Mesendoderm (in vitro differentiated cells): Measurements from ENCODE around the gene NANS.

ENCODE experiments used
- DNase-seq: peaks from one replicate; pipeline ENCODE4 v3.0.0; 2013
- H2AK5ac ChIP-seq: 2 replicates; pipeline ENCODE4 v1.6.1; 2013; ENCODE audit warnings: low read length, inconsistent platforms
- H2BK120ac ChIP-seq: 2 replicates; pipeline ENCODE4 v1.6.1; 2013; ENCODE audit warnings: low read depth, mild to moderate bottlenecking, low read length, moderate library complexity, mixed read lengths
- H2BK15ac ChIP-seq: replicated peaks from 2 replicates; pipeline ENCODE4 v1.6.1; 2013; ENCODE audit warnings: low read depth, mild to moderate bottlenecking, moderate library complexity
- H2BK5ac ChIP-seq: 2 replicates; pipeline ENCODE4 v1.6.1; 2013; ENCODE audit warnings: low read length, inconsistent platforms
- H3K18ac ChIP-seq: 2 replicates; pipeline ENCODE4 v1.6.1; 2013; ENCODE audit warnings: mild to moderate bottlenecking, low read length, mixed read lengths
- H3K23ac ChIP-seq: one replicate; pipeline ENCODE4 v1.6.1; 2013; ENCODE audit warnings: low read length
- H3K27ac ChIP-seq: 2 replicates; pipeline ENCODE4 v1.5.1; 2013; ENCODE audit warnings: low read depth, mild to moderate bottlenecking, inconsistent platforms, low read length, moderate library complexity
- H3K27me3 ChIP-seq: 2 replicates; pipeline ENCODE4 v1.6.1; 2013; ENCODE audit warnings: low read length, control low read depth, mild to moderate bottlenecking, inconsistent platforms; ENCODE audit not compliant: insufficient read depth, poor library complexity
- H3K36me3 ChIP-seq: 2 replicates; pipeline ENCODE4 v1.6.1; 2013; ENCODE audit warnings: low read length, inconsistent platforms; ENCODE audit not compliant: control insufficient read depth, insufficient read depth
- H3K4ac ChIP-seq: one replicate; pipeline ENCODE4 v1.6.1; 2013; ENCODE audit warnings: low read depth, mild to moderate bottlenecking, low read length, moderate library complexity
- H3K4me1 ChIP-seq: 2 replicates; pipeline ENCODE4 v1.6.1; 2013; ENCODE audit warnings: low read depth, low read length, inconsistent platforms; ENCODE audit not compliant: control insufficient read depth
- H3K4me2 ChIP-seq: 2 replicates; pipeline ENCODE4 v1.6.1; 2013; ENCODE audit warnings: low read length
- H3K4me3 ChIP-seq: 2 replicates; pipeline ENCODE4 v1.5.1; 2013; ENCODE audit warnings: mild to moderate bottlenecking, low read length
- H3K56ac ChIP-seq: one replicate; pipeline ENCODE4 v1.6.1; 2013; ENCODE audit warnings: low read length
- H3K79me1 ChIP-seq: 2 replicates; pipeline ENCODE4 v1.6.1; 2013; ENCODE audit warnings: low read length, inconsistent platforms
- H3K79me2 ChIP-seq: 2 replicates; pipeline ENCODE4 v1.6.1; 2013; ENCODE audit warnings: mild to moderate bottlenecking, low read length; ENCODE audit not compliant: control insufficient read depth, insufficient read depth
- H3K9ac ChIP-seq: 2 replicates; pipeline ENCODE4 v1.6.1; 2013; ENCODE audit warnings: low read length, inconsistent platforms
- H4K5ac ChIP-seq: one replicate; pipeline ENCODE4 v1.6.1; 2013; ENCODE audit warnings: low read length
- H4K8ac ChIP-seq: one replicate; pipeline ENCODE4 v1.6.1; 2013; ENCODE audit warnings: low read depth, mild to moderate bottlenecking, control low read depth, low read length, moderate library complexity
- WGBS: extraction: QIAGEN DNeasy Blood & Tissue Kit; methylation state at CpG from one replicate; pipeline ENCODE4 v1.1.7; 2013; ENCODE audit warnings: low lambda C conversion rate, missing lambda C conversion rate; ENCODE audit not compliant: insufficient coverage; ENCODE audit errors: extremely low coverage; 5-methylcytosine and 5-hydroxymethylcytosine counted together

Gene NANS

GRCh38 chr9:98094851-98095250, 38.3 kb downstream of the NANS start:
- no peak overlapping the region for H3K4me2 ChIP-seq
- WGBS, result no CpG with 5 or more reads among the region's 16 CpGs
- no peak overlapping the region for H3K23ac ChIP-seq
- H2BK5ac ChIP-seq, result no peak overlapping the region
- no peaks in the 10 kb centered on the region for H3K27me3 ChIP-seq
- H4K5ac ChIP-seq, result no peak overlapping the region
- no peak overlapping the region for H3K4me3 ChIP-seq
- no peak overlapping the region for H3K18ac ChIP-seq
- no peaks in the 10 kb centered on the region for H3K36me3 ChIP-seq
- H3K79me1 ChIP-seq, result no peaks in the 10 kb centered on the region
- H2BK120ac ChIP-seq, result no peak overlapping the region
- no peak overlapping the region for H3K4ac ChIP-seq
- no peak overlapping the region for H2BK15ac ChIP-seq
- no peak overlapping the region for H4K8ac ChIP-seq
- no peak for DNase-seq
- no peaks in the 10 kb centered on the region for H3K79me2 ChIP-seq
- H3K4me1 ChIP-seq, result peaks cover 2% of the 10 kb centered on the region
- no peak overlapping the region for H3K27ac ChIP-seq
- no peak overlapping the region for H3K9ac ChIP-seq
- H3K56ac ChIP-seq, result no peak overlapping the region
- H2AK5ac ChIP-seq, result no peak overlapping the region

- H3K56ac ChIP-seq, result no peak overlapping the region
- no peak overlapping the region for H2BK15ac ChIP-seq
- H2BK120ac ChIP-seq, result no peak overlapping the region
- H3K4me1 ChIP-seq, result peaks cover 2% of the 10 kb centered on the region
- no peak overlapping the region for H3K4me2 ChIP-seq
- DNase-seq, result no peak
- H3K4me3 ChIP-seq, result no peak overlapping the region
- H3K4ac ChIP-seq, result no peak overlapping the region
- H3K23ac ChIP-seq, result no peak overlapping the region
- no peak overlapping the region for H2BK5ac ChIP-seq
- H3K27me3 ChIP-seq, result no peaks in the 10 kb centered on the region
- no peak overlapping the region for H3K9ac ChIP-seq
- H3K79me1 ChIP-seq, result no peaks in the 10 kb centered on the region
- WGBS, result no CpG with 5 or more reads among the region's 7 CpGs
- H4K5ac ChIP-seq, result no peak overlapping the region
- H3K18ac ChIP-seq, result no peak overlapping the region
- H2AK5ac ChIP-seq, result no peak overlapping the region
- no peaks in the 10 kb centered on the region for H3K79me2 ChIP-seq
- H4K8ac ChIP-seq, result no peak overlapping the region
- H3K36me3 ChIP-seq, result no peaks in the 10 kb centered on the region
- no peak overlapping the region for H3K27ac ChIP-seq
These were observed 38.9 kb downstream of the NANS start for GRCh38 chr9:98095401-98095800.

GRCh38 chr9:98096091-98096490, 39.6 kb downstream of the NANS start:
- Histone ChIP-seq H3K27me3 (no peaks in the 10 kb centered on the region), H3K18ac (no peak overlapping the region), H3K4me1 (peaks cover 2% of the 10 kb centered on the region), H3K9ac (no peak overlapping the region), H4K5ac (no peak overlapping the region), H3K79me1 (no peaks in the 10 kb centered on the region), H3K79me2 (no peaks in the 10 kb centered on the region), H2BK15ac (no peak overlapping the region), H2BK5ac (no peak overlapping the region), H3K56ac (no peak overlapping the region), H3K4me2 (no peak overlapping the region), H4K8ac (no peak overlapping the region), H3K4ac (no peak overlapping the region), H3K4me3 (no peak overlapping the region), H3K27ac (no peak overlapping the region), H3K36me3 (no peaks in the 10 kb centered on the region), H2AK5ac (no peak overlapping the region), H3K23ac (no peak overlapping the region), H2BK120ac (no peak overlapping the region)
- no CpG with 5 or more reads among the region's 5 CpGs for WGBS
- no peak for DNase-seq

GRCh38 chr9:98097836-98098235, 41.3 kb downstream of the NANS start:
- H3K79me1 ChIP-seq, result no peaks in the 10 kb centered on the region
- no peak overlapping the region for H2BK5ac ChIP-seq
- no CpG with 5 or more reads among the region's 4 CpGs for WGBS
- no peak overlapping the region for H3K23ac ChIP-seq
- H4K5ac ChIP-seq, result no peak overlapping the region
- no peak overlapping the region for H3K4me3 ChIP-seq
- no peak overlapping the region for H3K4ac ChIP-seq
- H2BK15ac ChIP-seq, result no peak overlapping the region
- H3K4me2 ChIP-seq, result no peak overlapping the region
- no peaks in the 10 kb centered on the region for H3K36me3 ChIP-seq
- H3K56ac ChIP-seq, result no peak overlapping the region
- H2AK5ac ChIP-seq, result no peak overlapping the region
- H3K27ac ChIP-seq, result no peak overlapping the region
- H3K18ac ChIP-seq, result no peak overlapping the region
- no peak overlapping the region for H4K8ac ChIP-seq
- DNase-seq, result no peak
- H3K27me3 ChIP-seq, result no peaks in the 10 kb centered on the region
- H3K79me2 ChIP-seq, result no peaks in the 10 kb centered on the region
- no peak overlapping the region for H2BK120ac ChIP-seq
- H3K4me1 ChIP-seq, result no peaks in the 10 kb centered on the region
- no peak overlapping the region for H3K9ac ChIP-seq

DNA sequence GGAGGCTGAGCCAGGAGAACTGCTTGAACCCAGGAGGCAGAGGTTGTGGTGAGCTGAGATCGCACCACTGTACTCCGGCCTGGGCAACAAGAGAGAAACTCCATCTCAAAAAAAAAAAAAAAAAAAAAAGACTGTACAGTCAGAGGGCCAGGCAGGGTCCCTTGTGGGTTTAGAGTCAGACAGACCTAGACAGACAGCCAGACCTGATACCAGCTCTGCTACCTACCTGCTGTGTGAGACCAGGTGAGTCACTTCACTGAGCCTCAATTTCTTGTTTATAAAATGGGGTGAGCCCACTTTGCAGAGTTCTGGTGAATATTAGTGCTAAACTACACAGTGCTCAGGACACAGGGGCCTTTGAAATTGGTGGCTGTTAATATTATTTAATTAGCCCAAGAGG, 42.8 kb downstream of the NANS start:
- DNase-seq, result no peak
- H4K5ac ChIP-seq, result no peak overlapping the region
- H3K18ac ChIP-seq, result no peak overlapping the region
- no peak overlapping the region for H2BK120ac ChIP-seq
- no peaks in the 10 kb centered on the region for H3K79me2 ChIP-seq
- H3K27ac ChIP-seq, result no peak overlapping the region
- H3K36me3 ChIP-seq, result no peaks in the 10 kb centered on the region
- no peaks in the 10 kb centered on the region for H3K79me1 ChIP-seq
- no peak overlapping the region for H2BK5ac ChIP-seq
- WGBS, result no CpG with 5 or more reads among the region's 2 CpGs
- no peaks in the 10 kb centered on the region for H3K4me1 ChIP-seq
- no peak overlapping the region for H3K4me2 ChIP-seq
- H3K4me3 ChIP-seq, result no peak overlapping the region
- no peak overlapping the region for H2AK5ac ChIP-seq
- no peak overlapping the region for H4K8ac ChIP-seq
- no peak overlapping the region for H3K9ac ChIP-seq
- no peaks in the 10 kb centered on the region for H3K27me3 ChIP-seq
- H3K4ac ChIP-seq, result no peak overlapping the region
- H3K23ac ChIP-seq, result no peak overlapping the region
- H2BK15ac ChIP-seq, result no peak overlapping the region
- no peak overlapping the region for H3K56ac ChIP-seq

DNA sequence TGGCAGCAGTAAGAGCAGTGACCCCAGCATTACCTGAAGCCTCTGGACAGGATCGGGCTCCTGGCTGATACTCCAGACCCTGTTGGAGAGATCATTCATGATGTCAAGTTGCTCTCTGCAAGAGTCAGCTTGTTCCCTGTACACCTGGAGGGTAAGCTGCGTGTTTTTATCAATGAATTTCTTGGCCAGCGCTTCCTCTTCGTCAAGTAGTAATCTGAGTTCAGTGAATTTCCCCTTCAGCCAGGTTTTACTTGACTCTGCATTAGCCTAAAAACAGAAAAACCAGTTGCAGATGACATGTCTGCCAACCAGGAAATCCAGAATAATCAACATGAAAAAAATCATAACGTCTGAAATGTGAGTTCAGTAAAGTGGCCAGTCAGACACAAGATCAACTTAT, 43.4 kb downstream of the NANS start:
- Histone ChIP-seq H3K4me1 (no peaks in the 10 kb centered on the region), H3K4ac (no peak overlapping the region), H3K27ac (no peak overlapping the region), H3K9ac (no peak overlapping the region), H2BK5ac (no peak overlapping the region), H3K4me2 (no peak overlapping the region), H3K18ac (no peak overlapping the region), H3K36me3 (no peaks in the 10 kb centered on the region), H3K27me3 (no peaks in the 10 kb centered on the region), H2BK15ac (no peak overlapping the region), H3K23ac (no peak overlapping the region), H2BK120ac (no peak overlapping the region), H3K79me2 (no peaks in the 10 kb centered on the region), H3K56ac (no peak overlapping the region), H3K4me3 (no peak overlapping the region), H4K5ac (no peak overlapping the region), H4K8ac (no peak overlapping the region), H2AK5ac (no peak overlapping the region), H3K79me1 (no peaks in the 10 kb centered on the region)
- DNase-seq, result no peak
- WGBS, result no CpG with 5 or more reads among the region's 5 CpGs
